Fibroblast of the aortic adventitia (primary cell): Measurements from ENCODE around the gene GPRC5C. TPM values are rescaled to one million over a fixed set of nuclear protein-coding genes. Genes with fewer than 3 reads are reported as not detected.

Experiments used
- DNase-seq: peaks from one replicate; pipeline ENCODE4 v3.0.0-alpha.2; 2010; ENCODE audit warnings: low read depth
- H3K4me3 ChIP-seq: 2 replicates; pipeline ENCODE4 v1.5.1; 2011; ENCODE audit warnings: low read depth, mild to moderate bottlenecking, control low read depth, low read length, moderate library complexity
- CTCF ChIP-seq: IDR thresholded peaks from 2 replicates; pipeline ENCODE4 v1.5.1; 2011; ENCODE audit warnings: mild to moderate bottlenecking, low read length, control low read depth, inconsistent platforms; ENCODE audit not compliant: insufficient read depth
- total RNA-seq: library from RNA; depleted of rRNA; stranded (reverse); fragments of >200 nt; gene quantifications from 2 replicates; pipeline ENCODE4 v1.2.3, GENCODE V29; 2012; ENCODE audit warnings: low replicate concordance

GPRC5C gene
- 0.99 and 24.4 TPM in 2 replicates for total RNA-seq

- DNase-seq, result peak; percentile 8
- H3K4me3 ChIP-seq, result peak within 1 kb of the TSS; percentile 41
- TF ChIP-seq CTCF, result no peak
Observed at GRCh38 chr17:74431568-74432423, at the start of gene GPRC5C. TSS of gene GPRC5C (plus strand) at chr17:74432088. CDS start at chr17:74439777, 7,689 bp downstream.

- TF ChIP-seq CTCF, result no peak
- DNase-seq, result no peak
- H3K4me3 ChIP-seq, result no peak overlapping the region
Observed at GRCh38 chr17:74383141-74383540, 48.7 kb upstream of the GPRC5C start.

GRCh38 chr17:74385201-74385600 is 46.7 kb upstream of the GPRC5C start:
- TF ChIP-seq CTCF, result no peak
- no peak overlapping the region for H3K4me3 ChIP-seq
- DNase-seq, result no peak

GRCh38 chr17:74386386-74386785 is 45.5 kb upstream of the GPRC5C start:
- no peak for TF ChIP-seq CTCF
- DNase-seq, result peak; percentile 10
- H3K4me3 ChIP-seq, result no peak overlapping the region

- DNase-seq, result no peak
- TF ChIP-seq CTCF, result no peak
- H3K4me3 ChIP-seq, result no peak overlapping the region
Observed at GRCh38 chr17:74387365-74388218, 44.3 kb upstream of the GPRC5C start.

- TF ChIP-seq CTCF, result no peak
- no peak for DNase-seq
- no peak overlapping the region for H3K4me3 ChIP-seq
Observed at GRCh38 chr17:74389084-74389753, 42.7 kb upstream of the GPRC5C start.
